Keratinocyte (primary cell): ENCODE data around the gene NFIC.

Experiments
- CTCF ChIP-seq, 3 experiments: IDR thresholded peaks in 1 of 3; conservative IDR thresholded peaks in 1 of 3; optimal IDR thresholded peaks in 1 of 3; 2 replicates in 2 of 3; 3 replicates in 1 of 3; pipeline versions ENCODE3 to v1.5.1; 2011; ENCODE audit warnings: low read length in 3 of 3, mild to moderate bottlenecking in 3 of 3, moderate library complexity in 2 of 3, control low read depth in 1 of 3, inconsistent platforms in 1 of 3; ENCODE audit not compliant: insufficient read depth in 2 of 3; ENCODE audit errors: extremely low read depth in 1 of 3
- EZH2 ChIP-seq: IDR thresholded peaks from one replicate; pipeline ENCODE4 v1.6.1; 2012; ENCODE audit warnings: inconsistent platforms, mild to moderate bottlenecking, low read length, moderate library complexity

- TF ChIP-seq CTCF (optimal IDR thresholded peaks at IDR 0.05 in 1 of 3, IDR thresholded peaks at IDR 0.05 in 1 of 3, conservative IDR thresholded peaks at IDR 0.05 in 1 of 3; ENCODE audit: extremely low read depth in 1 of 3, insufficient read depth in 2 of 3, low read length in 3 of 3): no peak
- TF ChIP-seq EZH2: no peak
These were observed 146.3 kb downstream of the NFIC start for GRCh38 chr19:3512562-3513228.
